H1 (cell line): Measurements from ENCODE around the gene MMP21.

Experiments used
- CEBPB ChIP-seq: IDR thresholded peaks from 2 replicates; pipeline ENCODE4 v1.6.1; 2012; ENCODE audit warnings: low read depth, low read length
- HDAC6 ChIP-seq: IDR thresholded peaks from one replicate; pipeline ENCODE4 v1.7.1; 2012; ENCODE audit warnings: low read depth, mild to moderate bottlenecking, inconsistent platforms, low read length, moderate library complexity
- KDM5A ChIP-seq: fragments of 200-600 bp; IDR thresholded peaks from 2 replicates; pipeline ENCODE4 v1.7.1; 2012; ENCODE audit warnings: mild to moderate bottlenecking, low read length, inconsistent platforms, mixed read lengths
- POLR2A ChIP-seq, 2 experiments: IDR thresholded peaks; 1 replicate in 1 of 2; 2 replicates in 1 of 2; pipeline ENCODE4 v1.6.1; 2011; ENCODE audit warnings: low read depth in 2 of 2, low read length in 2 of 2, mild to moderate bottlenecking in 2 of 2; ENCODE audit errors: control extremely low read depth in 1 of 2
- POLR2AphosphoS5 ChIP-seq: IDR thresholded peaks from 2 replicates; pipeline ENCODE4 v1.6.1; 2011; ENCODE audit warnings: low read depth, low read length
- RFX5 ChIP-seq: IDR thresholded peaks from 2 replicates; pipeline ENCODE4 v1.6.1; 2011; ENCODE audit warnings: low read depth, low read length, improper control_type of control experiment, borderline replicate concordance
- SIX5 ChIP-seq: IDR thresholded peaks from 2 replicates; pipeline ENCODE4 v1.6.1; 2011; ENCODE audit warnings: mild to moderate bottlenecking, low read depth, low read length
- TAF1 ChIP-seq: IDR thresholded peaks from 2 replicates; pipeline ENCODE4 v1.6.1; 2011; ENCODE audit warnings: mild to moderate bottlenecking, low read depth, low read length
- TF ChIP-seq, protein P1 (sequence below), 3 experiments: IDR thresholded peaks; 1 replicate in 2 of 3; 2 replicates in 1 of 3; pipeline versions ENCODE4 v1.5.1 to v1.6.1; 2011; ENCODE audit warnings: low read length in 3 of 3, mild to moderate bottlenecking in 3 of 3, inconsistent platforms in 2 of 3, low read depth in 1 of 3, moderate library complexity in 1 of 3; ENCODE audit not compliant: insufficient read depth in 1 of 3; ENCODE audit errors: control extremely low read depth in 1 of 3
- TF ChIP-seq, protein P2 (sequence below): IDR thresholded peaks from 2 replicates; pipeline ENCODE4 v1.6.1; 2011; ENCODE audit warnings: low read depth, mild to moderate bottlenecking, low read length; ENCODE audit not compliant: insufficient read depth

DNA sequence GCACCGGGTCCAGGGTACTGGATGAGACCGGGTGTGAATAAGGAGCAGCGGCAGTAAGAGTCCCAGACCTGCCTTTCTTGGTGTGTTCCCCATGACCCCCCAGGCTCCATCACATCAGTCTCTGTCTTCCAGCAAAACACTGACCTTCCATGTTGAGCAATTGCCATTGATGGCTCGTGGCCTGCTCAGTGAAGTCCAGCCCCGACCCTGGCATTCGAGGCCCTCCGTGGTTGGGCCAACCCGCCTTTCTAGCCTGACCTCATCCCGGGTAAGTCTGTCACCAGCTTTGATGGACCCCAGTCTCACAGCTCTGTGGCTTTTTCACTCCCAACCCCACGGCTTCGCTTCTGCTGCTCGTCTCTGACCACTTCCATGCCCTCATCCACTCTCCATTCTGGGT is 6.4 kb downstream of the MMP21 start:
- TF ChIP-seq SIX5 (no peak), CEBPB (no peak), POLR2AphosphoS5 (no peak), POLR2A (IDR thresholded peaks at IDR 0.05; ENCODE audit: control extremely low read depth in 1 of 2, low read depth in 2 of 2, low read length in 2 of 2) (no peak), KDM5A (no peak), HDAC6 (no peak), RFX5 (no peak), TAF1 (no peak)
- TF ChIP-seq, protein P1, sequence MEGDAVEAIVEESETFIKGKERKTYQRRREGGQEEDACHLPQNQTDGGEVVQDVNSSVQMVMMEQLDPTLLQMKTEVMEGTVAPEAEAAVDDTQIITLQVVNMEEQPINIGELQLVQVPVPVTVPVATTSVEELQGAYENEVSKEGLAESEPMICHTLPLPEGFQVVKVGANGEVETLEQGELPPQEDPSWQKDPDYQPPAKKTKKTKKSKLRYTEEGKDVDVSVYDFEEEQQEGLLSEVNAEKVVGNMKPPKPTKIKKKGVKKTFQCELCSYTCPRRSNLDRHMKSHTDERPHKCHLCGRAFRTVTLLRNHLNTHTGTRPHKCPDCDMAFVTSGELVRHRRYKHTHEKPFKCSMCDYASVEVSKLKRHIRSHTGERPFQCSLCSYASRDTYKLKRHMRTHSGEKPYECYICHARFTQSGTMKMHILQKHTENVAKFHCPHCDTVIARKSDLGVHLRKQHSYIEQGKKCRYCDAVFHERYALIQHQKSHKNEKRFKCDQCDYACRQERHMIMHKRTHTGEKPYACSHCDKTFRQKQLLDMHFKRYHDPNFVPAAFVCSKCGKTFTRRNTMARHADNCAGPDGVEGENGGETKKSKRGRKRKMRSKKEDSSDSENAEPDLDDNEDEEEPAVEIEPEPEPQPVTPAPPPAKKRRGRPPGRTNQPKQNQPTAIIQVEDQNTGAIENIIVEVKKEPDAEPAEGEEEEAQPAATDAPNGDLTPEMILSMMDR (IDR thresholded peaks at IDR 0.05; ENCODE audit: control extremely low read depth in 1 of 3, insufficient read depth in 1 of 3, low read depth in 1 of 3, low read length in 3 of 3): no peak
- TF ChIP-seq, protein P2, sequence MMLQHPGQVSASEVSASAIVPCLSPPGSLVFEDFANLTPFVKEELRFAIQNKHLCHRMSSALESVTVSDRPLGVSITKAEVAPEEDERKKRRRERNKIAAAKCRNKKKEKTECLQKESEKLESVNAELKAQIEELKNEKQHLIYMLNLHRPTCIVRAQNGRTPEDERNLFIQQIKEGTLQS: no peak
